ENCODE measurements around the gene SORCS1.

Gene SORCS1

DNA sequence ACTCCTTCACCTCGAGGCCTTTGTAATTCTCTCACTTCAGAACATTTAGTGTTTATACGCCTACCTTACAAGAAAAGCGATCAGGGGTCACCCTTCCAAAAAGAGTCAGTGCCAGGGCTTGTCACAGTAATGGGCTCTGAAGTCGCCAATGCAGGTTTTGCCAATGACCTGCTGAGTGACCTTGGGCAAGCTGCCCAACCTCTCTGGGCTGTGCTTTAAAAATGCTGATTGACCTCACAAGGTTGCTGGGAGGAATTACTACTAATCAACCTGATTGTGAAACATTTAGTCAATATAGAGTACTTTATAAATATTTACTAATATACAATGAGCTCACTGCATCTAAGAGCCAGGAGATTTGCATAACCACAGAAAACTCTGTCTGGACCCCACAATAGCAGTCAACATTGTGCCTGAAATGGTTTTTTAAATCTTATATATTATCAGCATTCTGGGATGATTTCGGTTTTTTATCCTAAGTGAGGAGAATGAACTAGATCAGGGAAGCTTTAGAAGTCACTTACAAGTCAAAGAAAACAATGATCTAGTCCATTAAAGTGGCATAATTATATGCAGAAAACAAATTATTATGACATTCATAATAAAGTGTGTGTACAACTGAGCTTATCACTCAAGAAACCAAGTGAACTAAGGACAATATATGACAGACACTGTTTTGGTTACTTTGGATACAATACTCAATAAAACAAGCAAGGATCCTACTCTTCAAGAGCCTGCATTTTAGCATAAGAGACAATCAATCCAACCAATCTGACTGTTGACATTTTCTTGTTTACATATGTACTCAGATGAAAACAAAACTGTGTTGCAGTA is 290.5 kb downstream of the SORCS1 start:
- DNase-seq: no peak

DNA sequence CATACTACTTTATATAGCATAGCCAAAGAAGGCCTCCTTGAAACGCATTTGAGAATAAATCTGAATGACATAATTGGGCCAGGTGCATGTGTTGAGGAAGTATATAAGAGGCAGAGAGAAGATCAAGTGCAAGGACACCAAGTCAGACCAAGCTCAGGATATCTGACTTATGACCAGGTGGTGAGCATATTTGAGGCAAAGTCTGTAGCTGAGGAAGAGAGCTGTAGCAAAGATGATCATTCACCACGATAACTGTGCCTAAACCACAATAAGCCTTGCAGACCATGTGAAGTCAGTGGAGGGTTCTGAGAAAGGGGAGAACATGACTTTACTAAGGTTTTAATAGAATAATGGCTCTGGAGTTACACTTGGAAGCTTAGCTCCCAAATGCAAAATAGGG is 292.3 kb downstream of the SORCS1 start:
- no peak for DNase-seq

DNA sequence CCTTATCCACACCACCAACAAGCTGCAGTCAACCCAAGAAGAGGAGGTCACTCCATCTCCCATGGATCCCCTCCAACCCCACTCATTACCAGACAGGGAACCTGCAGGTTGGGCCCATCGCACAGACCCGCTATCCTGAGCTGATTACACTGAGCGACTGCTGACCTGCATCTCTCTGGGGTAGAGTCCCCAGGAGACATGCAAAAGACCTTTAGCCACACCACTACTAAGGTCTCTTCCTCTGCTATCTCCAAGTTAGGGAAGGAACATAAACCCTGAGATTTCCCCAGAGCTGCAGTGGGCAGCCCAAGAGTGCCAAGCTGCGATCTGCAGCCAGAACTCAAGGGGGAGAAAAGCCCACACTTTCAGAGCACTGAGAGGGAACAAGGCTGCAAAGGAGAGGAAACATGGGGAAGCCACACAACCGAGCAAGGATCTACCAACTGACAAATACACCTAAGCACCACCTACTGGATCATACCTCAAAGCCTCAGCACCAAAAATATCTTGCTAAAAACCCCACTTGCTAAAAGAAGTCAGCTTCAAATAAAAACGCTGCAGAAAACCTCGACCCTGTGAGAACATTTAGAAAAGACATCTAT is 298.2 kb downstream of the SORCS1 start:
- DNase-seq: no peak

DNA sequence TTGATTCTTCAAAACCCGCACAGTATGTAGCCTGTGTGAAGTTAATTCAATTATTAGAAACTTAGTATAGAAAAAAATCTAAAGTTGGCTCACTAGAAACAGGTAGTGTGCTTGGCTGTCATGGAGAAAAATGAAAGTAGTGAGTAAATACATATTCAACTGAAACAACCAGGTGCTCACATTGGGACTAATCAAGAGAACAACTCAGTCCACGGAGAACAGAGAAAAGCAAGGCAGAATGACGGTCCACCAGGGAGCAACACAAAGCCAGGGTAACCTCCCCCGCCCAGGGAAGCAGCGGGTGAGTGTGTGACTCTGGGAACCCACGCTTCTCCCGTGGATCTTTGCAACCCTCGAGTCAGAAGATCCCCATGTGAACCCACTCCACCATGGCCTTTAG is 300.5 kb downstream of the SORCS1 start:
- DNase-seq: no peak

DNA sequence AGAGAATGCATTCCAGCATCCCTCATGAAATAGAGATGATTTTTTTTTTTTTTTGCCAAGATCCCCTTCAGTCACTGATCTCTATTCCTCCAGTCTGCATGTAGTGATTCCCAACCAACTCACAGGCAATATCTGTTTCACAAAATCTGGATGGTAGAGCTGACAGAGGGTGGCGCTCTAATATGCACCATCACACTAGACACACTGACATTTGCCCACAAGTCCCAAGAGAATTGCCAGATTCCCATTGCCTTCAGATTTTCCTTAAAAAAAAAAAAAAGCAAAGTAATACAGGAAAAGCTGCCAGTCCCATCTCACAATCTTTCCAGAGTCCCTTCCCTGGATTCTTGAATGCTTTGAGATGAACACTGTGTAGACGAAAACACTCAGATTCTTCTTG is 301.0 kb downstream of the SORCS1 start:
- no peak for DNase-seq

DNA sequence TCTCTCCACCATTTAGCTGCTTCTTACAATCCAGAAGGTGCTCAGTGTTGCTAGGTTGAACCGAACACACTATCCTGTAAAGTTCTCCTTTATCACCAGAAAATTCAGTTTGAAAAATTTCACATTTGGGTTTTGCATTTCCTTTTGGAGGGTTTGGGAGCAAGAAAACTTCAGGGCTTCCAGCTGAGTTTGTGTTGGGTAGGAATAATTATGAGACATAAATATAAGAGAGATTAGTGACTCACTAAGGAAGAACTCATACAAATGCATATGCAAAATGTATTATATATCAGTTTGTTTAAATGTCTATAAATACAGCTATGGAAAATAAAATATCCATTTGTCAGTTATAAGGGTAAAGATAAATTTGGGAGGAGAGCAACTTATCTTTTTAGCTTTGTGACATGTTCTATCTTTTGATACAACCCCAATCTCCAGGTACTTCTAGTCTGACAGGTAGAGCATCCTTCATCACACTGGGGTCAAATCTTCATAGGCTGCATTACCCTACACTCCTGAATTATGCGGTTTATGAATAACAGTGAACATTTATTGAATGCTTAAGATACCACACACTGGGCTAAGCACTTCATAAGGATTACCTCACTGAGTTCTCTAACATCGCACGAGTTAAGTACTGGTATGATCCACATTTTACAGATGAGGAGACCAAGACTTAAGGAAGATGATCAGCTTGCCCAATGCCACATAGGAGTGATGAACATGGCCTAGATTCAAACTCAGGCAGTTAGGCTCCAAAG is 304.4 kb downstream of the SORCS1 start:
- DNase-seq: no peak

DNA sequence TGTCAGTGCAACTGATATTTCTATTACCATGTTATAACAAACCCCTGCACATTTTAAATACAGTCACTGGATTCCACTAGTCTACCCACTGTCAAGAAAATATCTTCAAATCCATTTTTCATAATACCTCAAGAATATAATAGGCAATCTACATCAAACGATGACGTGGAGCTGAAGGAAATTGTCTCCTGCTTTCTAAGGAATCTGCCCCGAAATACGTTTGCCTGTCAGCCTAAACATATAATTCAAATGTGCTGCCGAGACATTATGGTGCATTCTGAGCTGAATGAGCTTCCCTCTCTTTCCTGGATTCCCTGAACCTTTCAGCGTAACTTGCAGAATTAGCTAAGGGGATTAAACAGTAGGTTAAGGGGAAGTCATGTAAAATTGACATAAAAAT is 306.8 kb downstream of the SORCS1 start:
- no peak for DNase-seq

DNA sequence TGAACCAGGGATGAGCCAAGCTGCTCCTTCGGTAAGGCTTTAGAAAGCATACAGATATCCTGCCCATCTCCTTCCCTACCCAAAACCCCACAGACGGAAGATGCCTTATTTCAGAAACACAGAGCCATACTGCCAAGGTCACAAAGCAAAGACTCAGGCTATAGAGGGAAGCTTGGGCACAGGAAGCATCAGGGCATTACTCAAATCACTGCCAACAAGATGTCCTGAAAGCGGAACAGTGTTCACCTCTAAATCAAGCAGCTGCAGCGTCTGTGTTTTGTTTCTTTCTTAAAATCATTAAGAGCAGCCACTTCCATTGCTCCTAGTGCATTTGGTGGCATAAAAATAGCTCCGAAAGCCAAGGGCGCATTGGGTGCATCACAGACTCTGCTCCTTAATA is 307.3 kb downstream of the SORCS1 start:
- DNase-seq: no peak

DNA sequence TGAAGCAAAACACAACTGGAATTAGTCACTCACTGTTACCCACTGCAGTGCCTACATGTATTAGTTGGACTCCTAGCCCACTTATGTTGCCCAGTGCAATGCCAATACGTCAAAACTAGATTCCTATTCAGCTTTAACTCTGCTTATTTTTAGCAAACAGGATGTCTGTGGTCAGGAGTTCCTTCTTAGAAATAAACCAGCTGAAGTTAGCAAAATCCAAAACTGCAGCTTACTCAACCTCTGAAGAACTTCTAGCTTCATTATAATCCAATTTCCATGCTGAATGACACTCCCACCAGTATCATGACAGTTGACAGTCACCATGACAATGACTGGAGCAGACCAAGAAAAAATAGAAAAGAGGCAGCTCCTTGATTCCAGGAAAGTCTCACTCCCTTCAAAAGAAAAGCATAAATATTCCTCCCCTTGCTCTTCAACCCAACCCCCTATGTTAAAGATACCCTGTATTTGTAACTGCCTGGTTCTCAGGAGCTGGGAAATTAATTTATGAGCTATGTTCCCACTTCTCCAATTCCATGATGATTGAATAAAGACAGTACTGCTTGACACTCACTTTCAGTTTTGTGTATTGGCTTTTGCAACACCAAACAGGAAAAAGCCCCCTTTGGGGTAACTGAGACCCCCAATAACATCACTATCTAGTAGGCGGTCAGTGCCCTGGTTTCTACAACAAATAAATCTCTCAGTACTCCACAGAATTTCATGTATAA is 327.4 kb downstream of the SORCS1 start:
- DNase-seq: no peak

DNA sequence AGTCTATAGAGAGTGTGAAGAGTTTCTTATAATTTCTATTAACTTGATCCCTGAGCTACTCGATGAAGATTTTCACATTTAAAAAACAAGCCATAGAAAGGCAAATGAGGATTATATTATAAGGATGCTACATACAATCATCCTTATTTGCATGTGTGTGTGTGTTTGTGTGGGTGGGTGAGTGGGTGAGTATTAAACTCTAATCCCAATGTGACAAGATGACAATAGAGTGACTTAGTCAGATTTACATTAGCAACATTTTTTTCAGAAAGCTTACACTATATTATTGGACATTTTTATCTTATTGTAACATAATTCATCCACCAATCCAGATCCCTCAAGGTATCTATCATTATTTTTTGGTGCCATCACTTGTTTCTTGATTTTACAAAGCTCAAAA is 331.7 kb downstream of the SORCS1 start:
- DNase-seq: no peak

DNA sequence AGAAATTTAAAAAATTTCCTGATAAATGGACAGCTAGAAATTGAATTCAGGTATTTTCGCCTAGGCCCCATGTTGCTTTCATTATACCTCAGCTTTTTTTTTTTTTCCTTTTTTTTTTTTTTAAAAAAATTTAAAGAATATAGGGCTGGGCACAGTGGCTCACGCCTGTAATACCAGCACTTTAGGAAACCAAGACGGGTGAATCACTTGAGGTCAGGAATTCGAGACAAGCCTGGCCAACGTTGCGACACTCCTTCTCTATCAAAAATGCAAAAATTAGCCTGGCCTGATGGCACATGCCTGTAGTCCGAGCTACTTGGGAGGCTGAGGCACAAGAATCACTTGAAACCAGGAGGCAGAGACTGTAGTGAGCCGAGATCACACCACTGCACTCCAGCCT is 334.0 kb downstream of the SORCS1 start:
- no peak for DNase-seq

DNA sequence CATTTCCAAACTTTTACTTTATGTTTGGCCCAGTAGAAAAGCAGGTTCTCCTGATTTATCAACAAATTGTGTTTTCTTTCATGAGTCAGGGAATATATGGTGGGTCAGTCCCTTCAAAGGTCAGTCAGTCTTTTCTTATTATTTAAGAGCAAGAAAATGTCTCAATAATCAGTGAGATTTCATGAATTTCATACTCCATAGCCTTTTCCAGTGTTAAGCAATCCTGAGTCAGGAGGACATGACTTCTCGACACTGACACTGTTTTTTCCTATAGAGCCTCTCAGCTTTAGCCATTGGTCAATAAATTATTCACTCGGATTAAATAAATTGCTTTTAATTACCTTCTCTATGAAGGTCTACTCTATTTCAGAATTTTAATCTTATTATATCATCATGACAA is 334.5 kb downstream of the SORCS1 start:
- DNase-seq: no peak

DNA sequence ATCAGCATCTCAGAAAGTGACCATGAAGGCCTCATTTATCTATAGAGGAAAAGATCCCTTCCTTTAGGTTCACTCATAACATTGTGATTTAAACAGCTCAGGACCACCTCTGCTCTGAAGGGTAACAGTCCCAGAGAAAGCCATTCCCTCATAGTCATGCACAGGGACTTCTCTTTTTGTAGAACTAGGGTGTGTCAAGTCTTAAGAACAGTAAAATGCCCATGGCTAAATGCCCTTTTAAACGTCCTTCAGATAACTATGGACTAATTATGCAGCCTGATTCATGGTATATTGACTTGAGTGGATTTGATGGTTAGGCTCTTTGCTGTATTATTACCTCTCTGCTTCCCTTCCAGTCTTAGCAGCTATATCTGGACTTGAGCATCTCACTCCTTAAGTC is 337.8 kb downstream of the SORCS1 start:
- no peak for DNase-seq

DNA sequence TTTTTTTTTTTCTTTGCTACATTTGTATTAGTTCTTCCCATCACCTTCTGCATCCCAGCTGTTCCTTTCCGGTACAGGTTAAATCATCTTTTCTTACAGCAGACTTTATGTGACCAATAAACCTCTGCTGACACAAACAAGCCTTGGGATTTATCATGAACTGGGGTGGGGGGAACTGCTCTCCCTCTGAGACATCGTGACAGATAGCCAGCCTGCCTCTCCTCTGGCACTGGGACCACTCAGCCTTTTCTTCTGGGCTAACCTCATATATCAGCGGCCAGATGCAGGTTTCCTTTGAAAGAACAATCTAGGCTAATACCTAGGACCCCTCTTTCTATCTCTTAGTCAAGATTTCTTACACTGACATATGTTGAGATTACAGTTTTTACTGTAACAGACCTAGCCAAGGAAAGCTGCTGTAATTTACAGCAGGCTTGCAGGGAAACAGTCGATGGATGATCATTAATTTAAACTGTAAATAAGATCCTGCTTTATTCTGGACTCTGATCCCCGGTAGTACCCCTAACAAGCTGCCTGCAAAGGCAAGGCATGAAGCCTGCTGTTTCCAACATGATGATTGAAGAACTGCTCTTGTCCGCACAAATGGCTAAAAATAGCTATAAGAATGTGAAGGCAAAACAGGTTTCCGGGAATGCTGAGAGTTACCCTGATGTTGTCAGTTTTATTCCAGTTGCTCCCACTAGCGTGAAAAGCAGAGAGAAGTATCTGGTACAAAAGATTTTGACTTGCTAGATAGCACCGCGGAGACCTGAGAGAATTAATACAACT is 338.7 kb downstream of the SORCS1 start:
- no peak for DNase-seq

DNA sequence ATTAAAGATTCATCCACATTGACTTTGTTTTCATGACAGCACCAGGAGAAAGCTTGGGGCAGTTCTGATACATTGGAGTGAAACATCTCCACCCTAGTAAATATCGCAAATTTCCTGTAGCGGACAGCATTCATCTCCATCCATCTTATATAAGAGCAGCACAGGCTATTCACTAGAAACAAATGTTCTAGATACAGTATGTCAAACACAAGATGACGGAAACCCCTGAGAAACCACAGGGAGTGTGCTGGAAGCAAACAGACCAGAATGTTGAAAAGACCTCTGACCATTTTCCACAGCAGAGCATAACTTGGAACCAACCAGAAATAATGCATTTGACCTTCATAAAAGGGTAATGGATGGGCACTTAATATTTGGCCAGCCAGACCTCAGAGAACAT is 343.9 kb downstream of the SORCS1 start:
- DNase-seq: no peak

DNA sequence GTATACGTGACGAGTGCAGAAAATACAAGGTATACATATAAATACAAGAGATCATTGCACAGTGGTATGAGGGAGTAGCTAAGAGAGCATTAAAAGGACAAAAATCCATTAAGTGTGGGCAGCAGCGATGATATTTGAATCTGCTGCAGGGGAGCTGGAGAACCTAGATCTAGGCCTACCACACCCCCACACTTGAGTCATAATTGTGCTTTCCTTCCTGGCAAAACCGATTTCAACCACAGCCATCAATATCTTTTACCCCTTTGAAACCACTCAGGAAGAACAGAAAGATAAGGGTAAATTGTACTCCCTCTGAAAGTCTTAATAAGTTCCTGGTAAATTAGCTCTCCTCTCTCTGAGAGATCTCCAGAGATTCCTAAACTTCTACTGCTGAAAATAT is 345.0 kb downstream of the SORCS1 start:
- no peak for DNase-seq

DNA sequence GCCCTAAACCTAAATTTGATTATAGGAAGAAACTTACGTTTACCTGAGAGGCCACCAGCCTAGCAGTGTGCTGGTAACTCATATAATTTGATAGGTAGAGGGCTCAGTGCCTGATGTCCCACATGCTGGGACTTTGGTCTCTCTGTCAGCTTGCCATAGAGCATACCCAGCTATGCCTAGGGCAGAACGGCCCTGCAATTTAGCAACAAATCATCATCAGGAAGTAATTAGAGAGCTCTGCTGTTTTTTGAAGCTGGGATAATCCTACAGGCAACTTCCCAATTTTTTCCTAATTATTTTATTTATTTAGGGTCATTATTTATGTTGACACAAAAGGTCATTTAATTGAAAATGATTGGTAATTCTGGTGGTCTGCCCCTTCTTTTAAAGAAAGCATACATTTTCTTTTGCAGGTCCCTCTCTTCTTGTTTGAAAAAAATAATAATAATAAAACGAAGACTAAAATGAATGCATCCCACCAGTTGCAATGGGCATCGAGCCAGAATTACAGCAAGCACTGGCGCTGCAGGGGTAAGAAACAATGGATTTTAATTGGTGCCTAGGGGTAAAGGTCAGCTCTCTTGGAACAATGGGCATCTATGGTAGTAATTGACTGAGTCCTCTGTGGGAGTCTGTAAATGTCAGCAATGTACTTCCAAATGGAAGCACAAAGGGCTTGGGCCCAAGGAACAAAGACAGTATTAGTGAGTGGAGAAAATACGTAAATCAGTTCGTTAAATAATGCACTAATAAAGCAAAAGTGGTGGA is 348.0 kb downstream of the SORCS1 start:
- no peak for DNase-seq

DNA sequence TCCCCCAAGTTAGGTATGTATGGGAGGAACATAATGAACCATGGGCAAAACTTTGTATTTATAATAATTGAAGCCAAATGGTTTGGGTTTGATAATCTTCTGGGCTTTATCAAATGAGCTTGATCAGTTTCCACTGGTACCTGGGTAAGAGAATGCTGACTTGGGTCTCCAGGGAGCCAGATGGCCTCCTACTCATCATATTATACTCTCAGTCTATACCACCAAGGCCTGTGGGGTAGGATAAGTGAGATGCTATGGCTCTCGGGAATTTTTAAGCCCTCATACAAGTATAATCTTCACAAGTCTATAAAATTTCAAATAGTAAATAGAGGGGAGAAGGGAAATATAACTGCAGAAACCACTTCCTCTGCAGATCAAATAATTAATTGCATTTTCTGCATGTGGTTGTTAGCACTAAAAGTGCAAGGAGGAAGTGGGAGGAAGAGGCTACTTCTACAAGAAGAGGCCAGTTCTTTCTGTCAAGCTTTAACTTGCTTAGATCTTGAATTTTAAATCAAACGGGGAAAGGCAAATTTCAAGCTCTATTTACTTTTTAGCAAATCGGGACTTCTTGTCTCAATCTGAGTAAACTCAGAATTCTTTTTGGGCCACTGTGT is 349.0 kb downstream of the SORCS1 start:
- no peak for DNase-seq

DNA sequence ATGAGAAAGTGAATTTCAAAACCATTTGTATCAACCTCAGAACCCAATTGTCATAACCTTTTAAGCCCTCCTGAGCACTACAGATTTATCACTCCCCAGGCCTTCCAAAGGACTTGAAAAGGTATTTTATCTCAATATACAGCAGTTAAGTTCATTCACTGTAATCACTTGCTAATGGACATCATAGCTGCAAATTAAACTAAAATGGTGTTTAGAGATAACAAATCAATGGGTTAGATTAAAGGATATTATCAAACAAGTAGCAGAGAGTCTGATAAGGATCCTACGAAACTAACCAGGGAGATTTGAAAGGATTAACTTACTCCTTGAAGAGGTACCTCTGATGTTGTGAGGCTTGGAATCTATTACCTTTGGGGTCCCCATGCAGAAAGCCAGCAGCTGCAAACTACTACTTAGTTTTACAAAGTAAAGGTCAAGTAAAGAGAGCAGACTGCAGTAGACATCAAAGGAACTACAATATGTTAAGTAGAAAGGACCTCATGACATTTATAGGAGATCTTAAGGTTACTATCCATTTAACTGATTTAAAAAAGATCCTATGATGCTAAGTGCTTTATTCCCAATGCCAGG is 359.4 kb downstream of the SORCS1 start:
- DNase-seq: no peak

DNA sequence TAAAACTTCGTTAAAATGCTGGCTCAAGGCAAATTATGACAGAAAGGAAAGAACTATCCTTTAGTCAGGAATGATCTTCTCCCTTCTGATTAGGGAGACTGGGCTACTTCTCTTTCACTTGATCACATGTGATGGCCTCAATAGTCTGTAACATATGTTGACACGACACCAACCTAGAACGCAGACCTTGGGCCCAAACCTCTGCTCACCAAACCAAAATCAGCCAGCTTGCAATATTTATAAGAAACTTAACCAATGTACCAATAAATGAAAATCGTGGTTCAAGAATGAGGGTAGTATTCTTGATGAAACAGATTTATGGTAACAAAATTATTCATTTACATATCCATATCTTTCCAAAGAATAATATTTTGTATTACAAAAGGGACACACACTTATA is 361.6 kb downstream of the SORCS1 start:
- DNase-seq: no peak

DNA sequence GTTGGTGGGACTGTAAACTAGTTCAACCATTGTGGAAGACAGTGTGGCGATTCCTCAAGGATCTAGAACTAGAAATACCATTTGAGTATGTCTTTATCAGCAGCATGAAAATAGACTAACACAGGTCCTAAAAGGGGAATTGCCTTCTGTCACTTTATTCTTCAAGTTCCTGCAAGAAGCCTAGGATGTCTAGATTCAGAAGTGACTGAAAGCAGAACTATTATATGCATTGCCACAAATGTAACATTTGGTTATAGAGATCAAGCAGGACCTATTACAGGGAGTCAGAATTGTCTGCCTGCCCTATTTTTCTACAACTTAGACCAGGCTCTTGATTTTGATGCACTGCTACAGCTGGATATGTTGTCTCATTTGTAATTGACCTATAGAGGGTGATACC is 364.7 kb downstream of the SORCS1 start:
- no peak for DNase-seq
